Activated gamma-delta T cell (primary cell): Measurements from ENCODE around the gene IFITM1.
"Not testable (repeated sequence)": the region's sequence is repeated elsewhere in the genome, so short reads cannot be mapped to it uniquely, and the experiment has no call there.

ENCODE experiments used
- DNase-seq: peaks from one replicate; lab custom pipeline; 2025; lab: John Stamatoyannopoulos, UW

The IFITM1 gene

GRCh38 chr11:293852-294661 is 19.8 kb upstream of the IFITM1 start:
- DNase-seq: no peak

GRCh38 chr11:294780-295179 is 19.1 kb upstream of the IFITM1 start:
- no peak for DNase-seq

GRCh38 chr11:295351-296170 is 18.3 kb upstream of the IFITM1 start:
- no peak for DNase-seq

- no peak for DNase-seq
Measured at GRCh38 chr11:296171-297050, 17.4 kb upstream of the IFITM1 start.

- DNase-seq: no peak
Measured at GRCh38 chr11:297051-297585, 16.7 kb upstream of the IFITM1 start.

GRCh38 chr11:297586-298405 is 16.0 kb upstream of the IFITM1 start:
- no peak for DNase-seq

- DNase-seq: no peak
Measured at GRCh38 chr11:298406-299065, 15.3 kb upstream of the IFITM1 start.

GRCh38 chr11:299081-299891 is 14.6 kb upstream of the IFITM1 start, which contains the start of gene IFITM5:
IFITM5 (minus strand) TSS chr11:299526; CDS start chr11:299490, 36 bp downstream.
- DNase-seq: no peak

GRCh38 chr11:299951-300735 is 13.7 kb upstream of the IFITM1 start:
- DNase-seq: no peak

- no peak for DNase-seq
Measured at GRCh38 chr11:303363-303762, 10.5 kb upstream of the IFITM1 start.

- DNase-seq: no peak
Measured at GRCh38 chr11:304061-304506, 9.8 kb upstream of the IFITM1 start.

GRCh38 chr11:304915-305843 is 8.7 kb upstream of the IFITM1 start:
- DNase-seq: no peak

GRCh38 chr11:305844-306211 is 8.0 kb upstream of the IFITM1 start:
- no peak for DNase-seq

- DNase-seq: no peak
Measured at GRCh38 chr11:306645-307371, 7.0 kb upstream of the IFITM1 start.

- DNase-seq: not testable (repeated sequence)
Measured at GRCh38 chr11:307766-308708, 5.8 kb upstream of the IFITM1 start, which contains the start of gene IFITM2. IFITM2 (plus strand) TSS chr11:307816; CDS start chr11:308193, 377 bp downstream.
